K562 (cell line): ENCODE measurements around the gene NDUFB3. TPM values are rescaled to one million over a fixed set of nuclear protein-coding genes. Genes with fewer than 3 reads are reported as not detected.
A peak's percentile ranks its signal among the peaks of the same experiment; 100 is the strongest.

Experiments
- EHMT2 ChIP-seq: fragments of 450-650 bp; IDR thresholded peaks from 2 replicates; pipeline ENCODE4 v1.6.1; 2018; ENCODE audit warnings: antibody characterized with exemption
- ELF4 ChIP-seq: fragments of 450-650 bp; formaldehyde crosslinking; IDR thresholded peaks from 2 replicates; pipeline ENCODE4 v1.4.0; 2022; ENCODE audit warnings: missing genetic modification characterization
- KLF13 ChIP-seq: fragments of 450-650 bp; IDR thresholded peaks from 2 replicates; pipeline ENCODE4 v1.6.1; 2016; ENCODE audit warnings: missing genetic modification characterization, low read depth, mild to moderate bottlenecking, missing compliant biosample characterization, moderate library complexity, borderline replicate concordance
- LEF1 ChIP-seq: fragments of 450-650 bp; IDR thresholded peaks from 2 replicates; pipeline ENCODE4 v1.6.1; 2016; ENCODE audit warnings: mild to moderate bottlenecking
- MAFF ChIP-seq: IDR thresholded peaks from 2 replicates; pipeline ENCODE4 v1.6.1; 2012; ENCODE audit warnings: low read length, improper control_type of control experiment
- MCM7 ChIP-seq, 2 experiments: fragments of 450-650 bp; IDR thresholded peaks; 2 replicates each; pipeline ENCODE4 v1.6.1; 2016 to 2018
- MEIS2 ChIP-seq: fragments of 450-650 bp; IDR thresholded peaks from 2 replicates; pipeline ENCODE4 v1.6.1; 2014; ENCODE audit warnings: mild to moderate bottlenecking; ENCODE audit not compliant: partially characterized antibody
- MITF ChIP-seq: IDR thresholded peaks from 2 replicates; pipeline ENCODE4 v1.6.1; 2014; ENCODE audit warnings: antibody characterized with exemption
- NFRKB ChIP-seq: fragments of 450-650 bp; IDR thresholded peaks from 2 replicates; pipeline ENCODE4 v1.6.1; 2016; ENCODE audit warnings: low read depth
- PCBP1 ChIP-seq: fragments of 200-400 bp; formaldehyde crosslinking; IDR thresholded peaks from 2 replicates; pipeline ENCODE4 v1.6.1; 2018; ENCODE audit warnings: mild to moderate bottlenecking, low read depth, low read length; ENCODE audit not compliant: poor library complexity, severe bottlenecking
- PHB ChIP-seq: fragments of 250-450 bp; sonication (Bioruptor Pico); IDR thresholded peaks from 2 replicates; pipeline ENCODE4 v1.5.0; 2021
- RERE ChIP-seq: sonication (generic); formaldehyde crosslinking; IDR thresholded peaks from 2 replicates; pipeline ENCODE4 v1.8.0; 2023; ENCODE audit warnings: missing genetic modification reagents, mild to moderate bottlenecking, borderline replicate concordance
- SAFB ChIP-seq: fragments of 200-400 bp; formaldehyde crosslinking; IDR thresholded peaks from 2 replicates; pipeline ENCODE4 v1.6.1; 2017; ENCODE audit warnings: low read depth, low read length, borderline replicate concordance
- SMC3 ChIP-seq: conservative IDR thresholded peaks from 2 replicates; pipeline ENCODE4 v1.6.1; 2011; ENCODE audit warnings: low read depth, low read length, improper control_type of control experiment; ENCODE audit not compliant: insufficient read depth
- SPI1 ChIP-seq: IDR thresholded peaks from 2 replicates; pipeline ENCODE4 v1.6.1; 2011; ENCODE audit warnings: low read depth, low read length, control low read depth, borderline replicate concordance
- TCF7 ChIP-seq: sonication (generic); IDR thresholded peaks from 2 replicates; pipeline ENCODE4 v1.6.1; 2016; ENCODE audit warnings: antibody characterized with exemption, borderline replicate concordance
- ZNF146 ChIP-seq: IDR thresholded peaks from one replicate; pipeline ENCODE4 v1.6.1; 2018; ENCODE audit warnings: missing compliant biosample characterization; ENCODE audit not compliant: unreplicated experiment
- ZNF324 ChIP-seq: fragments of 250-450 bp; sonication (Bioruptor Pico); IDR thresholded peaks from 2 replicates; pipeline ENCODE4 v1.4.0; 2020; ENCODE audit warnings: mild to moderate bottlenecking
- ZNF444 ChIP-seq: fragments of 250-450 bp; sonication (Bioruptor Pico); IDR thresholded peaks from 2 replicates; pipeline ENCODE4 v1.4.0; 2020; ENCODE audit warnings: mild to moderate bottlenecking, moderate library complexity
- ZNF639 ChIP-seq, 2 experiments: fragments of 200-800 bp in 1 of 2; sonication (Bioruptor generic) in 1 of 2; sonication (generic) in 1 of 2; formaldehyde crosslinking in 1 of 2; IDR thresholded peaks in 1 of 2; conservative IDR thresholded peaks in 1 of 2; 2 replicates each; pipeline versions ENCODE4 v1.5.0 to v1.6.1; 2016 to 2020; ENCODE audit warnings: missing compliant biosample characterization in 1 of 2, missing genetic modification characterization in 1 of 2, missing genetic modification reagents in 1 of 2
- ZNF77 ChIP-seq: fragments of 250-450 bp; sonication (Bioruptor Pico); IDR thresholded peaks from 2 replicates; pipeline ENCODE4 v1.5.0; 2020
- polyA plus RNA-seq, 8 experiments: library from polyadenylated mRNA; depleted of rRNA in 4 of 8; stranded (reverse) in 5 of 8; unstranded in 3 of 8; fragments of >200 nt; fragmentation: Nextera tagmentation in 2 of 8; fragmentation: Illumina TruSeq in 1 of 8; extraction: Ambion mirVana in 2 of 8; extraction: Trizol in 1 of 8; gene quantifications; 2 replicates each; pipeline versions ENCODE4 v1.2.1 to v1.2.3, GENCODE V29; 2011 to 2014; ENCODE audit warnings: inconsistent platforms in 1 of 8, missing spikeins in 1 of 8
- total RNA-seq, 7 experiments: library from RNA; depleted of rRNA in 6 of 7; stranded (reverse); fragments of >200 nt in 6 of 7; fragmentation: Illumina TruSeq in 2 of 7; extraction: Trizol in 2 of 7; gene quantifications; 2 replicates each; pipeline versions ENCODE4 v1.2.1 to v1.2.3, GENCODE V29; 2011 to 2021; ENCODE audit warnings: low replicate concordance in 1 of 7

The NDUFB3 gene
- total and polyA plus RNA-seq, 9 of the 15 experiments (the other 6 are each of a cell fraction or from before 2014, with no cell fraction given): 126 to 786 (median 156) TPM

GRCh38 chr2:201126308-201127151 is 54.7 kb downstream of the NDUFB3 start (continued):
- TF ChIP-seq ZNF639 (CRISPR knock-in tag; conservative IDR thresholded peaks at IDR 0.05 in 1 of 2, IDR thresholded peaks at IDR 0.05 in 1 of 2) (peak in 1 of 2 experiments; percentile 99; a peak in 2 of 4 replicates), MEIS2 (no peak), MITF (no peak), LEF1 (no peak), TCF7 (no peak), ELF4 (peak; percentile 98), RERE (no peak), MAFF (no peak), ZNF146 (CRISPR knock-in tag) (no peak), EHMT2 (no peak), SAFB (no peak), SPI1 (no peak), PHB (CRISPR knock-in tag) (peak; percentile 92), PCBP1 (no peak), ZNF77 (CRISPR knock-in tag) (peak; percentile 89), MCM7 (IDR thresholded peaks at IDR 0.05) (no peak), ZNF324 (peak; percentile 86), KLF13 (tag) (peak; percentile 95), SMC3 (no peak), NFRKB (peak; percentile 56; the same call in 1 of the 2 replicates), ZNF444 (peak; percentile 95)
